ENCODE data around the gene TRMT11. TPM values are rescaled to one million over a fixed set of nuclear protein-coding genes. Genes with fewer than 3 reads are reported as not detected.
A peak's percentile ranks its signal among the peaks of the same experiment; 100 is the strongest.

Gene TRMT11
- total and polyA plus RNA-seq, 9 of the 15 experiments (the other 6 are each of a cell fraction or from before 2014, with no cell fraction given), result 38.8 to 88.0 (median 59.8) TPM

DNA sequence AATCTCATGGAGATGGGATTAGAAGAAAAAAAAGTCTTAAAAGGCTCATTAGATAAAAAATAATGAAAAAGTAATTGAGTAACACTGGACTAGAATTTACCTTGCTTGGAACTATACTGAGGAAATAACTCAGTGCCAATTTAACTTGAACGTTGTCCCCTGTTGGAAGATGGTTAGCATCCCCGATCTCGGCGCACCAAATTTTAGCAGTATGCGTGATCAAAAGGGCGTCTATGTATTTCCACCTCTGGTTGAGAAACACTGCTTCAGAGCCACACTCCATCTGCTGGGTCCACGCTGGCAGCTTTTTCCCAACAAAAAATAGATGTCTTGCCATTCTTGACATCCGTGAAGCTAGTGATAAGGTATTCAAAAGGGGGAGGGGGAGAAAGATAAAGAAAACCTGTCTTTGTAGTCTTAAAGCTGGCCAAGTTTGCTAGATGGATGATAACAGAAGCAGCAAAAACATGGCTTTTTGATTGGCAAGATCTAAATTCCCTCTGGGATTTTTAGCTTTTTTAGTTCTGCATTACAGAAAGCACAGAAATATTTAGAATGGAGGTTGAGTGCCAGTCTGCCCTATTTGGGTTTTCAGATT lies 23.3 kb upstream of the TRMT11 start (continued):
- TF ChIP-seq CEBPG (CRISPR knock-in tag; IDR thresholded peaks at IDR 0.05) (no peak), CEBPG (tag; conservative IDR thresholded peaks at IDR 0.05 in 1 of 2, IDR thresholded peaks at IDR 0.05 in 1 of 2) (no peak), ZNF324 (CRISPR knock-in tag; IDR thresholded peaks at IDR 0.05) (no peak), SOX6 (IDR thresholded peaks at IDR 0.05) (peak; percentile 63), HMGN3 (IDR thresholded peaks at IDR 0.05; ENCODE audit: borderline replicate concordance, extremely low read depth, insufficient read length, low read depth, low read length) (no peak), CBFA2T3 (IDR thresholded peaks at IDR 0.05) (peak; percentile 42), ARID1B (IDR thresholded peaks at IDR 0.05) (peak; percentile 27; the same call in 1 of the 2 replicates), SMARCA4 (IDR thresholded peaks at IDR 0.05) (peak; percentile 42; the same call in 1 of the 2 replicates), POLR2H (tag; IDR thresholded peaks at IDR 0.05; ENCODE audit: low read depth) (no peak), ZNF695 (CRISPR knock-in tag; IDR thresholded peaks at IDR 0.05) (no peak), MXI1 (IDR thresholded peaks at IDR 0.05; ENCODE audit: low read depth, low read length) (no peak), ZNF584 (CRISPR knock-in tag; IDR thresholded peaks at IDR 0.05; ENCODE audit: low read depth) (no peak), NR3C1 (CRISPR knock-in tag; IDR thresholded peaks at IDR 0.05) (no peak), SMARCE1 (IDR thresholded peaks at IDR 0.05) (peak; percentile 31; the same call in 1 of the 2 replicates), HNRNPH1 (optimal IDR thresholded peaks at IDR 0.05; ENCODE audit: low read depth, low read length) (no peak), ARID3B (CRISPR knock-in tag; IDR thresholded peaks at IDR 0.05; ENCODE audit: borderline replicate concordance) (no peak), PPARD (CRISPR knock-in tag; IDR thresholded peaks at IDR 0.05) (no peak), ZNF197 (CRISPR knock-in tag; IDR thresholded peaks at IDR 0.05; ENCODE audit: low read depth) (no peak), DPF2 (IDR thresholded peaks at IDR 0.05) (0 out of 2 replicates have a peak, but pooled peaks have one; percentile 23)
- TF ChIP-seq, protein P1, sequence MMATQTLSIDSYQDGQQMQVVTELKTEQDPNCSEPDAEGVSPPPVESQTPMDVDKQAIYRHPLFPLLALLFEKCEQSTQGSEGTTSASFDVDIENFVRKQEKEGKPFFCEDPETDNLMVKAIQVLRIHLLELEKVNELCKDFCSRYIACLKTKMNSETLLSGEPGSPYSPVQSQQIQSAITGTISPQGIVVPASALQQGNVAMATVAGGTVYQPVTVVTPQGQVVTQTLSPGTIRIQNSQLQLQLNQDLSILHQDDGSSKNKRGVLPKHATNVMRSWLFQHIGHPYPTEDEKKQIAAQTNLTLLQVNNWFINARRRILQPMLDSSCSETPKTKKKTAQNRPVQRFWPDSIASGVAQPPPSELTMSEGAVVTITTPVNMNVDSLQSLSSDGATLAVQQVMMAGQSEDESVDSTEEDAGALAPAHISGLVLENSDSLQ (IDR thresholded peaks at IDR 0.05), result peak; percentile 14; the same call in 1 of the 2 replicates
- TF ChIP-seq, protein P2, sequence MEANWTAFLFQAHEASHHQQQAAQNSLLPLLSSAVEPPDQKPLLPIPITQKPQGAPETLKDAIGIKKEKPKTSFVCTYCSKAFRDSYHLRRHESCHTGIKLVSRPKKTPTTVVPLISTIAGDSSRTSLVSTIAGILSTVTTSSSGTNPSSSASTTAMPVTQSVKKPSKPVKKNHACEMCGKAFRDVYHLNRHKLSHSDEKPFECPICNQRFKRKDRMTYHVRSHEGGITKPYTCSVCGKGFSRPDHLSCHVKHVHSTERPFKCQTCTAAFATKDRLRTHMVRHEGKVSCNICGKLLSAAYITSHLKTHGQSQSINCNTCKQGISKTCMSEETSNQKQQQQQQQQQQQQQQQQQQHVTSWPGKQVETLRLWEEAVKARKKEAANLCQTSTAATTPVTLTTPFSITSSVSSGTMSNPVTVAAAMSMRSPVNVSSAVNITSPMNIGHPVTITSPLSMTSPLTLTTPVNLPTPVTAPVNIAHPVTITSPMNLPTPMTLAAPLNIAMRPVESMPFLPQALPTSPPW (CRISPR knock-in tag; IDR thresholded peaks at IDR 0.05), result 0 out of 2 replicates have a peak, but pooled peaks have one; percentile 29
- TF ChIP-seq, protein P3, sequence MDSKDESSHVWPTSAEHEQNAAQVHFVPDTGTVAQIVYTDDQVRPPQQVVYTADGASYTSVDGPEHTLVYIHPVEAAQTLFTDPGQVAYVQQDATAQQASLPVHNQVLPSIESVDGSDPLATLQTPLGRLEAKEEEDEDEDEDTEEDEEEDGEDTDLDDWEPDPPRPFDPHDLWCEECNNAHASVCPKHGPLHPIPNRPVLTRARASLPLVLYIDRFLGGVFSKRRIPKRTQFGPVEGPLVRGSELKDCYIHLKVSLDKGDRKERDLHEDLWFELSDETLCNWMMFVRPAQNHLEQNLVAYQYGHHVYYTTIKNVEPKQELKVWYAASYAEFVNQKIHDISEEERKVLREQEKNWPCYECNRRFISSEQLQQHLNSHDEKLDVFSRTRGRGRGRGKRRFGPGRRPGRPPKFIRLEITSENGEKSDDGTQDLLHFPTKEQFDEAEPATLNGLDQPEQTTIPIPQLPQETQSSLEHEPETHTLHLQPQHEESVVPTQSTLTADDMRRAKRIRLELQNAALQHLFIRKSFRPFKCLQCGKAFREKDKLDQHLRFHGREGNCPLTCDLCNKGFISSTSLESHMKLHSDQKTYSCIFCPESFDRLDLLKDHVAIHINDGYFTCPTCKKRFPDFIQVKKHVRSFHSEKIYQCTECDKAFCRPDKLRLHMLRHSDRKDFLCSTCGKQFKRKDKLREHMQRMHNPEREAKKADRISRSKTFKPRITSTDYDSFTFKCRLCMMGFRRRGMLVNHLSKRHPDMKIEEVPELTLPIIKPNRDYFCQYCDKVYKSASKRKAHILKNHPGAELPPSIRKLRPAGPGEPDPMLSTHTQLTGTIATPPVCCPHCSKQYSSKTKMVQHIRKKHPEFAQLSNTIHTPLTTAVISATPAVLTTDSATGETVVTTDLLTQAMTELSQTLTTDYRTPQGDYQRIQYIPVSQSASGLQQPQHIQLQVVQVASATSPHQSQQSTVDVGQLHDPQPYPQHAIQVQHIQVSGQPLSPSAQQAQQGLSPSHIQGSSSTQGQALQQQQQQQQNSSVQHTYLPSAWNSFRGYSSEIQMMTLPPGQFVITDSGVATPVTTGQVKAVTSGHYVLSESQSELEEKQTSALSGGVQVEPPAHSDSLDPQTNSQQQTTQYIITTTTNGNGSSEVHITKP (IDR thresholded peaks at IDR 0.05; ENCODE audit: partially characterized antibody), result no peak

All from K562 (cell line).